K562 (cell line): ENCODE results near the gene LZTFL1. TPM values are rescaled to one million over a fixed set of nuclear protein-coding genes. Genes with fewer than 3 reads are reported as not detected.

Source experiments
- ATAC-seq: fragments of 200-7000 bp; cut with Tn5 transposase; 3 replicates; pipeline ENCODE4 v1.9.1; 2020; ENCODE audit warnings: moderate library complexity
- BruUV-seq: library from RNA; stranded (reverse); fragments of 400-500 nt; replicated peaks from 2 replicates; lab custom pipeline; 2021; lab: Mats Ljungman, UMichigan
- CTCF ChIA-PET: fragments of 300-600 bp; formaldehyde crosslinking; extraction: SDS; loops from one replicate; lab custom pipeline; 2021; ENCODE audit warnings: low intra/inter-chr PET ratio; lab: Yijun Ruan, JAX
- POLR2A ChIA-PET: fragments of 300-600, 350-650 bp; sonication (Branson Sonifier 250); formaldehyde crosslinking; extraction: SDS; loops from one replicate; lab custom pipeline; 2021; ENCODE audit warnings: antibody characterized with exemption, inconsistent platforms; lab: Yijun Ruan, JAX
- DNase-seq, 4 experiments: peaks; one replicate each; pipeline versions ENCODE4 v3.0.0 to v3.0.0-alpha.2; 2011 to 2018; ENCODE audit warnings: low spot score in 3 of 4, mixed read lengths in 3 of 4; ENCODE audit errors: extremely low read depth in 1 of 4
- FAIRE-seq: peaks from 2 replicates; lab custom pipeline; 2011; peaks lifted over from hg19 to GRCh38; lab: Jason Lieb, UNC
- H2AFZ ChIP-seq: 2 replicates; pipeline ENCODE4 v1.6.0; 2011; ENCODE audit warnings: low read depth, low read length, control low read depth, inconsistent platforms
- H3K27ac ChIP-seq: fragments of 200-600 bp; 3 replicates; pipeline ENCODE4 v1.8.0; 2011; ENCODE audit warnings: low read depth, mild to moderate bottlenecking, control low read depth, inconsistent platforms, low read length, moderate library complexity, mixed read lengths; ENCODE audit errors: extremely low read depth
- H3K27me3 ChIP-seq, 2 experiments: fragments of 300-600 bp in 1 of 2; 2 replicates in 1 of 2; 3 replicates in 1 of 2; pipeline versions ENCODE4 v1.6.0 to v1.8.0; 2011; ENCODE audit warnings: inconsistent platforms in 2 of 2, low read length in 2 of 2, mild to moderate bottlenecking in 1 of 2, mixed read lengths in 1 of 2, moderate library complexity in 1 of 2; ENCODE audit not compliant: control insufficient read depth in 2 of 2, insufficient read depth in 2 of 2
- H3K36me3 ChIP-seq: fragments of 300-600 bp; 3 replicates; pipeline ENCODE4 v1.8.0; 2011; ENCODE audit warnings: mild to moderate bottlenecking, low read length, inconsistent platforms; ENCODE audit not compliant: control insufficient read depth, insufficient read depth
- H3K4me1 ChIP-seq, 2 experiments: fragments of 200-600 bp in 1 of 2; replicated peaks in 1 of 2; 2 replicates in 1 of 2; 3 replicates in 1 of 2; pipeline versions ENCODE4 v1.5.1 to v1.8.0; 2011; ENCODE audit warnings: inconsistent platforms in 2 of 2, low read length in 2 of 2, mild to moderate bottlenecking in 1 of 2, mixed read lengths in 1 of 2, moderate library complexity in 1 of 2; ENCODE audit not compliant: control insufficient read depth in 2 of 2, insufficient read depth in 2 of 2
- H3K4me2 ChIP-seq: 2 replicates; pipeline ENCODE4 v1.6.1; 2011; ENCODE audit warnings: low read length, control low read depth, inconsistent platforms, mixed read lengths; ENCODE audit not compliant: insufficient read depth
- H3K4me3 ChIP-seq: fragments of 200-600 bp; sonication (generic), shearing (Covaris generic); 2 replicates; pipeline ENCODE4 v1.5.1; 2016; ENCODE audit warnings: control low read depth, inconsistent platforms
- H3K79me2 ChIP-seq: fragments of 200-600 bp; 3 replicates; pipeline ENCODE4 v1.8.0; 2011; ENCODE audit warnings: low read length, inconsistent platforms; ENCODE audit not compliant: control insufficient read depth, insufficient read depth
- H3K9ac ChIP-seq, 2 experiments: 2 replicates each; pipeline versions ENCODE4 v1.6.0 to v1.6.1; 2011; ENCODE audit warnings: low read depth in 2 of 2, low read length in 2 of 2, control low read depth in 1 of 2, inconsistent platforms in 1 of 2, mild to moderate bottlenecking in 1 of 2, mixed read lengths in 1 of 2; ENCODE audit not compliant: insufficient read depth in 1 of 2
- H3K9me1 ChIP-seq: one replicate; pipeline ENCODE4 v1.6.0; 2011; ENCODE audit warnings: inconsistent platforms, mild to moderate bottlenecking, low read length, moderate library complexity; ENCODE audit not compliant: control insufficient read depth, insufficient read depth
- H3K9me3 ChIP-seq: replicated peaks from 2 replicates; pipeline ENCODE4 v1.5.1; 2011; ENCODE audit warnings: low read depth, low read length, inconsistent platforms; ENCODE audit not compliant: control insufficient read depth, insufficient read depth
- H4K20me1 ChIP-seq: replicated peaks from 2 replicates; pipeline ENCODE4 v1.6.1; 2011; ENCODE audit warnings: low read length, inconsistent platforms, mixed read lengths; ENCODE audit not compliant: control insufficient read depth, insufficient read depth
- ARID1B ChIP-seq: fragments of 450-650 bp; IDR thresholded peaks from 2 replicates; pipeline ENCODE4 v1.6.1; 2016; ENCODE audit warnings: antibody characterized with exemption, mild to moderate bottlenecking, inconsistent platforms
- C11orf30 ChIP-seq: fragments of 450-650 bp; IDR thresholded peaks from 2 replicates; pipeline ENCODE4 v1.6.1; 2016; ENCODE audit warnings: low read depth, mild to moderate bottlenecking
- CTBP1 ChIP-seq: fragments of 450-650 bp; IDR thresholded peaks from 2 replicates; pipeline ENCODE4 v1.6.1; 2016; ENCODE audit warnings: borderline replicate concordance
- HNRNPUL1 ChIP-seq: fragments of 200-400 bp; formaldehyde crosslinking; IDR thresholded peaks from 2 replicates; pipeline ENCODE4 v1.6.1; 2017; ENCODE audit warnings: low read length
- IRF1 ChIP-seq: sonication (generic); formaldehyde crosslinking; IDR thresholded peaks from 2 replicates; pipeline ENCODE4 v1.8.0; 2022; ENCODE audit warnings: missing genetic modification reagents, mild to moderate bottlenecking, borderline replicate concordance
- KLF10 ChIP-seq: fragments of 250-450 bp; sonication (Bioruptor Pico); IDR thresholded peaks from 2 replicates; pipeline ENCODE4 v1.6.1; 2021; ENCODE audit warnings: matching md5 sums
- L3MBTL2 ChIP-seq: fragments of 450-650 bp; IDR thresholded peaks from 2 replicates; pipeline ENCODE4 v1.6.1; 2016; ENCODE audit warnings: mild to moderate bottlenecking, moderate library complexity
- MAFG ChIP-seq: fragments of 450-650 bp; conservative IDR thresholded peaks from 2 replicates; pipeline ENCODE4 v1.6.1; 2016; ENCODE audit warnings: missing genetic modification characterization, missing compliant biosample characterization
- MCM2 ChIP-seq: fragments of 450-650 bp; IDR thresholded peaks from 2 replicates; pipeline ENCODE4 v1.6.1; 2017; ENCODE audit warnings: low read depth, mild to moderate bottlenecking
- MYC ChIP-seq, 2 experiments: fragments of 250-450 bp in 1 of 2; sonication (Bioruptor Pico) in 1 of 2; IDR thresholded peaks; 2 replicates each; pipeline versions ENCODE4 v1.5.1 to v1.6.1; 2012 to 2021; ENCODE audit warnings: low read depth in 2 of 2, borderline replicate concordance in 1 of 2, improper control_type of control experiment in 1 of 2, low read length in 1 of 2, mild to moderate bottlenecking in 1 of 2, moderate library complexity in 1 of 2
- NFE2 ChIP-seq: IDR thresholded peaks from 2 replicates; pipeline ENCODE4 v1.6.1; 2014; ENCODE audit warnings: antibody characterized with exemption, low read depth
- NR3C1 ChIP-seq: sonication (generic); formaldehyde crosslinking; IDR thresholded peaks from 2 replicates; pipeline ENCODE4 v1.8.1; 2022; ENCODE audit warnings: missing genetic modification reagents
- PHB ChIP-seq: fragments of 250-450 bp; sonication (Bioruptor Pico); IDR thresholded peaks from 2 replicates; pipeline ENCODE4 v1.5.0; 2021
- SLC30A9 ChIP-seq: fragments of 250-450 bp; sonication (Bioruptor Pico); IDR thresholded peaks from 2 replicates; pipeline ENCODE4 v1.8.0; 2022; ENCODE audit warnings: mild to moderate bottlenecking, moderate library complexity
- SMAD2 ChIP-seq: fragments of 150-350 bp; IDR thresholded peaks from 2 replicates; pipeline ENCODE4 v1.6.1; 2014; ENCODE audit warnings: low read depth, mild to moderate bottlenecking, low read length
- SREBF1 ChIP-seq: fragments of 150-350 bp; IDR thresholded peaks from 2 replicates; pipeline ENCODE4 v1.6.1; 2014; ENCODE audit warnings: antibody characterized with exemption, low read depth, low read length, borderline replicate concordance
- ZFP36 ChIP-seq: fragments of 150-350 bp; IDR thresholded peaks from 2 replicates; pipeline ENCODE4 v1.6.1; 2018; ENCODE audit warnings: low read length, low read depth; ENCODE audit not compliant: partially characterized antibody
- ZNF146 ChIP-seq: IDR thresholded peaks from one replicate; pipeline ENCODE4 v1.6.1; 2018; ENCODE audit warnings: missing compliant biosample characterization; ENCODE audit not compliant: unreplicated experiment
- ZNF165 ChIP-seq: fragments of 250-450 bp; sonication (Bioruptor Pico); IDR thresholded peaks from 2 replicates; pipeline ENCODE4 v1.4.0; 2020; ENCODE audit warnings: borderline replicate concordance
- ZNF668 ChIP-seq: fragments of 250-450 bp; sonication (Bioruptor Pico); IDR thresholded peaks from 2 replicates; pipeline ENCODE4 v1.8.0; 2022; ENCODE audit warnings: mild to moderate bottlenecking, inconsistent platforms
- ZNF780A ChIP-seq: fragments of 250-450 bp; sonication (Bioruptor Pico); IDR thresholded peaks from 2 replicates; pipeline ENCODE4 v1.5.0; 2021; ENCODE audit warnings: mild to moderate bottlenecking
- WGBS: fragments of 100-300 bp; shearing (Covaris generic); methylation state at CpG from one replicate; pipeline ENCODE4 v1.1.6; 2016; ENCODE audit warnings: low coverage, mixed read lengths; ENCODE audit not compliant: insufficient coverage; ENCODE audit errors: missing lambda C conversion rate; 5-methylcytosine and 5-hydroxymethylcytosine counted together
- in situ Hi-C: fragments of 300-500 bp; cut with MboI; formaldehyde crosslinking; loops from 4 replicates; pipeline ENCODE4 v1.15.0; 2018; ENCODE audit warnings: inconsistent platforms, mixed read lengths
- intact Hi-C: fragments of 100-400 bp; cut with micrococcal nuclease; formaldehyde crosslinking; loops from 2 replicates; pipeline ENCODE4 v1.14.2; 2022
- polyA plus RNA-seq, 8 experiments: library from polyadenylated mRNA; depleted of rRNA in 4 of 8; stranded (reverse) in 5 of 8; unstranded in 3 of 8; fragments of >200 nt; fragmentation: Nextera tagmentation in 2 of 8; fragmentation: Illumina TruSeq in 1 of 8; extraction: Ambion mirVana in 2 of 8; extraction: Trizol in 1 of 8; gene quantifications; 2 replicates each; pipeline versions ENCODE4 v1.2.1 to v1.2.3, GENCODE V29; 2011 to 2014; ENCODE audit warnings: inconsistent platforms in 1 of 8, missing spikeins in 1 of 8
- total RNA-seq, 7 experiments: library from RNA; depleted of rRNA in 6 of 7; stranded (reverse); fragments of >200 nt in 6 of 7; fragmentation: Illumina TruSeq in 2 of 7; extraction: Trizol in 2 of 7; gene quantifications; 2 replicates each; pipeline versions ENCODE4 v1.2.1 to v1.2.3, GENCODE V29; 2011 to 2021; ENCODE audit warnings: low replicate concordance in 1 of 7
- TF ChIP-seq, protein P1 (sequence below): sonication (generic); formaldehyde crosslinking; IDR thresholded peaks from 2 replicates; pipeline ENCODE4 v1.5.0; 2020; ENCODE audit warnings: missing genetic modification reagents

Gene LZTFL1
- total and polyA plus RNA-seq, 9 of the 15 experiments (the other 6 are each of a cell fraction or from before 2014, with no cell fraction given) = 10.7 to 33.7 (median 15.3) TPM

DNA sequence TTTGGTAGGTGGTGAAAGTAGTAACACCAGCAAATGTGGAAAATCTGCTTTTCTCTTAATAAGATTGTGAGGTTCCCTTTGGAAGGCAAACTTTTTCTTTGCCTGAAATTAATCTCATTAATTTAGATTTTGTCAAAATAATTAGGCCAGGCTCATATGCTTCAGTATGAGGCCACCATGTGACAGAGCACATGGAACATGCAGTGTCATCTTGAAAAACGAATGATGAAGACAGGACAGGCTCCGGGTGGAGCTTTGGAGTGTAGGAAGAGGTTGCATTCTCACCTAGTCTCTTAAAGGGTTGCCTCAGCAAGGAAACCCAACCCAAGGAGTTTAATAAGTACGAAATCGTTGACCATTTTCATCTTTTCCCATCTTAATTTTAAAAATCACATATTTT, 18.6 kb upstream of the LZTFL1 start:
- POLR2A ChIA-PET = no interaction called here
- Histone ChIP-seq H3K9me3 (peaks cover 4% of the 10 kb centered on the region), H3K27me3 (peaks cover 0 to 2% of the 10 kb centered on the region in 2 experiments; a peak in 1 of 5 replicates), H2AFZ (peak overlapping the region; percentile 47; the same call in 1 of the 2 replicates), H4K20me1 (no peaks in the 10 kb centered on the region), H3K4me3 (no peak overlapping the region), H3K9me1 (no peaks in the 10 kb centered on the region), H3K4me1 (peaks cover 0 to 29% of the 10 kb centered on the region in 2 experiments; a peak in 2 of 5 replicates), H3K36me3 (no peaks in the 10 kb centered on the region), H3K9ac (no peak overlapping the region), H3K4me2 (no peak overlapping the region), H3K79me2 (no peaks in the 10 kb centered on the region), H3K27ac (no peak overlapping the region)
- intact Hi-C loops = no loop called here
- WGBS = 8% methylated on average over 4 of the region's 4 CpGs
- BruUV-seq = no TSS peak
- CTCF ChIA-PET = no interaction called here
- ATAC-seq (peak; percentile 64), FAIRE-seq (no peak), DNase-seq (peak in 2 of 4 experiments; percentile 22 to 31)
- in situ Hi-C loops = no loop called here
- TF ChIP-seq NR3C1 (CRISPR knock-in tag) = no peak
- TF ChIP-seq ZNF146 (CRISPR knock-in tag) = no peak
- peak; percentile 47; the same call in 1 of the 2 replicates for TF ChIP-seq C11orf30
- TF ChIP-seq MAFG (tag) = peak; percentile 49
- no peak for TF ChIP-seq PHB (CRISPR knock-in tag)
- no peak for TF ChIP-seq ARID1B
- TF ChIP-seq IRF1 (CRISPR knock-in tag) = no peak
- no peak for TF ChIP-seq ZNF668 (CRISPR knock-in tag)
- TF ChIP-seq CTBP1 = no peak
- no peak for TF ChIP-seq ZNF165
- TF ChIP-seq HNRNPUL1 = no peak
- no peak for TF ChIP-seq ZFP36
- TF ChIP-seq MYC (IDR thresholded peaks at IDR 0.05; ENCODE audit: low read depth, low read length) = peak; percentile 68; the same call in 1 of the 2 replicates
- TF ChIP-seq MYC (CRISPR knock-in tag; IDR thresholded peaks at IDR 0.05; ENCODE audit: borderline replicate concordance, low read depth) = no peak
- peak; percentile 54 for TF ChIP-seq NFE2
- TF ChIP-seq SMAD2 = no peak
- TF ChIP-seq, protein P1, sequence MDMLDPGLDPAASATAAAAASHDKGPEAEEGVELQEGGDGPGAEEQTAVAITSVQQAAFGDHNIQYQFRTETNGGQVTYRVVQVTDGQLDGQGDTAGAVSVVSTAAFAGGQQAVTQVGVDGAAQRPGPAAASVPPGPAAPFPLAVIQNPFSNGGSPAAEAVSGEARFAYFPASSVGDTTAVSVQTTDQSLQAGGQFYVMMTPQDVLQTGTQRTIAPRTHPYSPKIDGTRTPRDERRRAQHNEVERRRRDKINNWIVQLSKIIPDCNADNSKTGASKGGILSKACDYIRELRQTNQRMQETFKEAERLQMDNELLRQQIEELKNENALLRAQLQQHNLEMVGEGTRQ = peak; percentile 20; the same call in 1 of the 2 replicates
- TF ChIP-seq SREBF1 = no peak
- no peak for TF ChIP-seq SLC30A9 (CRISPR knock-in tag)
- peak; percentile 91 for TF ChIP-seq L3MBTL2
- TF ChIP-seq MCM2 = no peak
- no peak for TF ChIP-seq KLF10 (CRISPR knock-in tag)
- TF ChIP-seq ZNF780A (CRISPR knock-in tag) = no peak
